Measurements from ENCODE around the gene UVRAG.
"Not testable (repeated sequence)": the region's sequence is repeated elsewhere in the genome, so short reads cannot be mapped to it uniquely, and the experiment has no call there.

Gene UVRAG

DNA sequence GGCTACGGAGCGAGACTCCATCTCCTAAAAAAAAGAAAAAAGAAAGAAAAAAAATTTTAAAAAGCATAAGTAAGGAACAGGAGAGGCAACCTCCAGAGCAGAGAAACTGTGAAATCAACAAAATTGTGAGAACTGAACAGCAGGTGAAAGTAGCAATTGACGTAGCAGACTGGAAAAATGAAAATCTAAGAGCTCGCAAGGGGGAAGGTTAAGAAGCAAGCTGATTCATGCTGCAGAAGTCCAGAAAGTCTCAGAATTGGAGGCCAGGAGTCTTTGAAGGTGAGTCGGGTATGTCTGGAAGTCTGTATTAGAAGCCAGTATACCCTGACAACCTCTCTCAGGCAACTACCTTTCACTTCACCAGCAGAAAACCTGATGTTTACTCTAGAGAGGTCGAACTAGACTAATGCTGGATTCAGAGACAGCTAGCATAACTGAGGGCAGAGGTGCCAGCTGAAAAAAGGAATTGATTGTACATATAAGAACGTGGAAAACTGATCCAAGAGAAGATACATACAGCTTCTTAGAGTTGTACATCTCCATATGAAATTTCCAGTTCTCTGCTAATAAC, 229.8 kb downstream of the UVRAG start:
- Histone ChIP-seq H3K4me3 (ENCODE audit: low read length) (no peak overlapping the region), H3K4me2 (ENCODE audit: low read length) (no peak overlapping the region), H3K36me3 (ENCODE audit: insufficient read depth, low read length) (no peaks in the 10 kb centered on the region), H3K27me3 (ENCODE audit: control insufficient read depth, insufficient read depth, low read length) (no peaks in the 10 kb centered on the region), H3K9ac (ENCODE audit: low read depth, low read length) (no peak overlapping the region), H3K9me3 (replicated peaks; ENCODE audit: low read length) (no peaks in the 10 kb centered on the region), H3K4me1 (ENCODE audit: control insufficient read depth, insufficient read depth, low read length) (peaks cover 7% of the 10 kb centered on the region)

DNA sequence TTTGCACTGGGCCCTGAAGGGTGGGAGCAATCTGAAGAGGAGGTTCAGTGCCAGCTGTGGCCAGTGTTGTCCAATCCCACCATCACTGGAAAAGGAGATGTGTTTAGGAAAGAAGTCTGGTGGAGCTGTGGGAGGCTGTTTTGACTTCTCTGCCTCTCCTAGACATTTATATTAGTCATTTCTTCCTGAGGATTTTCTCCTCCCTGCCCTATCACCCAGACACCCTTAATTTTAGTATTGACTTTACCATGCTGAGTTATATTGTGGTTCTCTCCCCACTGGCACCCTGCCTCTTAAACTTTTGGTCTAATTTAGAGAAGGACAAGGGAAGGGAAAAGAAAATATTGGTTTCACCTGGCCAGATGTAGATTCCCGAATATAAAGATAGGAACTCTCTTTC, 232.2 kb downstream of the UVRAG start:
- Histone ChIP-seq H3K27me3 (ENCODE audit: control insufficient read depth, insufficient read depth, low read length) (no peaks in the 10 kb centered on the region), H3K36me3 (ENCODE audit: insufficient read depth, low read length) (no peaks in the 10 kb centered on the region), H3K4me3 (ENCODE audit: low read length) (no peak overlapping the region), H3K4me1 (ENCODE audit: control insufficient read depth, insufficient read depth, low read length) (peaks cover 7% of the 10 kb centered on the region), H3K9me3 (replicated peaks; ENCODE audit: low read length) (no peaks in the 10 kb centered on the region), H3K9ac (ENCODE audit: low read depth, low read length) (no peak overlapping the region), H3K4me2 (ENCODE audit: low read length) (no peak overlapping the region)

DNA sequence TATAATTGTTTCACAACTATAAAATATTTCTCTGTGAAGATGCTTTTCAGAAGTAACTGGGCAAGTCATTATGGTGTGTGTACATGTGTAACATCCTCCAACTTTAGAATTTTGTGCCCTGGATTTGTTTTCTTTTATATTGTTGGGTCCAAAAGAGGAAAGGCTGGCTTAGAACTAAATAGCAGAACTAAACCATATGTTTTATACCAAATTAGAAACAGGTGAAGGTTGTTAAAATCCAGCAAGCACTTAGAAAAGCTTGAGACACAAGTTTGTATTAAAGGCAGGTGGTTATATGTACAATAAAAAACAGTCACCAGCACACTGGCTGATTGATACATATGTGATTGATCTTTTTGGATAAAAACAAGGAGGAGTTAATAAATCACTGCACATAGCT, 232.8 kb downstream of the UVRAG start:
- Histone ChIP-seq H3K36me3 (ENCODE audit: insufficient read depth, low read length) (no peaks in the 10 kb centered on the region), H3K9ac (ENCODE audit: low read depth, low read length) (no peak overlapping the region), H3K9me3 (replicated peaks; ENCODE audit: low read length) (no peaks in the 10 kb centered on the region), H3K4me3 (ENCODE audit: low read length) (no peak overlapping the region), H3K27me3 (ENCODE audit: control insufficient read depth, insufficient read depth, low read length) (no peaks in the 10 kb centered on the region), H3K4me1 (ENCODE audit: control insufficient read depth, insufficient read depth, low read length) (peaks cover 7% of the 10 kb centered on the region), H3K4me2 (ENCODE audit: low read length) (no peak overlapping the region)

DNA sequence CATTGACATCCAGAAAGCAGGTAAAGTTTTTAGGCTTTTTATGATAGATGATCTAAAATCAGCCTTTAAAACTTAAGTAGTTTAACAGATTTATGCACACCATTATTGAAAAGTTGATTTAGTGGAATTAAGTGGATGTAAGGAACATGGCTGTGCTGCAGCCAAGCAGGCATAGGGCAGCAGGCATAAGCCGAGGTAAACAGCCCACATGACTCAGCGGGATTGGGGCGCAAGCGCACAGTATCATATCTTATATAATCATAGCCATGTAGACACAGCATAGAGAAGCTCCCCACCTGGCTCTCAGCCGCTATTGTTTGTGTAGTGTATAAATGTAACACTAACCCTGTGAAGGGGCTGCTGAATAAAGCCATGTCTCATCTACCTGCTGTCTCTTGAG, 233.8 kb downstream of the UVRAG start:
- H3K36me3 ChIP-seq (ENCODE audit: insufficient read depth, low read length): no peaks in the 10 kb centered on the region

DNA sequence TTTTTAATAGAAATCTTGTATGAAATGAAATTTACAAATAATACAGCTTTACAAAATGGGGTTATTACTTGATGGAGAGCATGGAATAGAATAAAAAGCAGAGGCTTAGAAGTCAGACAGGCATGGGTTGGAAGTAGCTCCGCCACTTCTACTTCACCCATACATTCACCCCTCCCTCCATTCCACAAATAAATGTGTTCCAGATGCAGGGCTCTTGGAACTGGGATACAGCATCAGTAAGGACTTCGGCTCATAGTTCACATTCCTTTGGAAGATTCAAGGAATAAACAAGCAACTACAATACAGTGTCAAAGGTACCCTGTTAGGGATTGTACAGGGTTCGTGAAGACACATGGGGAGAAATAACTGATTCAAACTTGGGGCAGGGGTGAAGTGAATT, 234.5 kb downstream of the UVRAG start:
- Histone ChIP-seq H3K27me3 (ENCODE audit: control insufficient read depth, insufficient read depth, low read length) (no peaks in the 10 kb centered on the region), H3K36me3 (ENCODE audit: insufficient read depth, low read length) (no peaks in the 10 kb centered on the region), H3K4me1 (ENCODE audit: control insufficient read depth, insufficient read depth, low read length) (peaks cover 7% of the 10 kb centered on the region), H3K9me3 (replicated peaks; ENCODE audit: low read length) (no peaks in the 10 kb centered on the region), H3K4me2 (ENCODE audit: low read length) (no peak overlapping the region), H3K4me3 (ENCODE audit: low read length) (no peak overlapping the region), H3K9ac (ENCODE audit: low read depth, low read length) (no peak overlapping the region)

More for the DNA sequence above, 233.8 kb downstream of the UVRAG start:
- no peaks in the 10 kb centered on the region for H3K9me3 ChIP-seq (replicated peaks; ENCODE audit: low read length)
- no peak overlapping the region for H3K4me3 ChIP-seq (ENCODE audit: low read length)
- no peaks in the 10 kb centered on the region for H3K27me3 ChIP-seq (ENCODE audit: control insufficient read depth, insufficient read depth, low read length)
- peaks cover 7% of the 10 kb centered on the region for H3K4me1 ChIP-seq (ENCODE audit: control insufficient read depth, insufficient read depth, low read length)
- H3K9ac ChIP-seq (ENCODE audit: low read depth, low read length): no peak overlapping the region
- H3K4me2 ChIP-seq (ENCODE audit: low read length): no peak overlapping the region

DNA sequence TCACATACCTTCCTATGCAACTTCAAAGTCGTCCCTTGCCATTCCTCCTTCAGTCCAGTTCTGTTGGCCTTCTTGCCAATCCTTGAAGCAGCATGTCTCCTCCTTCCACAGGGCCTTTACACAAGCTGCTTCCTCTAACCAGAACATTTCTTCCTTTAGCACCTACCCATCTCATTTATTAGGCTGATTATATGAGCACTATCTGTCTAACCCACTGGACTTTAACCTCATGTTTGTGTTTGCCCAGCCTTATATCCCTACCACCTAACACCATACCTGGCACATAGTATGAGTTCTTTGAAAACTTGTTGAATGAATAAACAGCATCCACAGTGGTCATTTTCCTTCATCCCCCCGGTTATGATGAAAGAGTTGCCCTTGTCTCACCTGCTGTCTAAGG, 236.9 kb downstream of the UVRAG start:
- Histone ChIP-seq H3K36me3 (ENCODE audit: insufficient read depth, low read length) (no peaks in the 10 kb centered on the region), H3K4me2 (ENCODE audit: low read length) (no peak overlapping the region), H3K9ac (ENCODE audit: low read depth, low read length) (no peak overlapping the region), H3K4me3 (ENCODE audit: low read length) (no peak overlapping the region), H3K27me3 (ENCODE audit: control insufficient read depth, insufficient read depth, low read length) (no peaks in the 10 kb centered on the region), H3K9me3 (replicated peaks; ENCODE audit: low read length) (no peaks in the 10 kb centered on the region), H3K4me1 (ENCODE audit: control insufficient read depth, insufficient read depth, low read length) (peaks cover 5% of the 10 kb centered on the region)

DNA sequence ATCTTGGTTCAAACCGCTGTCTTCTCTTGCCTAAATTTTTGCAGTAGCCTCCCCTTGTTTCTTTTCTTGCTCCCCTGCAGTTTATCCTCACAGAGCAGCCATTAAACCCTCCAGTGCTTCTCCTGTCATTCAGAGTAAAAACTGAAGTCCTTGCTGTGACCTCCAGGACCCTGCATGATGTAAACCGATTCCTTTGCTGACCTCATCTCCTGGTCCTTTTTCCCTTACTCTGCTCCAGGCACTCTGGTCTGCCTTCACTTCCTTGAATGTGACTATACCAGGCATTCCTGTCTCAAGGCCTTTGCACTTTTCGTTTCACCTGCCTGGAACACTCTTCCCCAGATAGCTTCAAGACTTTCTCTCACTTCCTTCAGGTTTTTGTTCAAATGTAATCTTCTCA, 239.3 kb downstream of the UVRAG start:
- no peaks in the 10 kb centered on the region for H3K27me3 ChIP-seq (ENCODE audit: control insufficient read depth, insufficient read depth, low read length)
- H3K4me3 ChIP-seq (ENCODE audit: low read length): no peak overlapping the region
- H3K4me1 ChIP-seq (ENCODE audit: control insufficient read depth, insufficient read depth, low read length): no peaks in the 10 kb centered on the region
- no peak overlapping the region for H3K4me2 ChIP-seq (ENCODE audit: low read length)
- H3K9ac ChIP-seq (ENCODE audit: low read depth, low read length): no peak overlapping the region
- no peaks in the 10 kb centered on the region for H3K36me3 ChIP-seq (ENCODE audit: insufficient read depth, low read length)
- H3K9me3 ChIP-seq (replicated peaks; ENCODE audit: low read length): no peaks in the 10 kb centered on the region

DNA sequence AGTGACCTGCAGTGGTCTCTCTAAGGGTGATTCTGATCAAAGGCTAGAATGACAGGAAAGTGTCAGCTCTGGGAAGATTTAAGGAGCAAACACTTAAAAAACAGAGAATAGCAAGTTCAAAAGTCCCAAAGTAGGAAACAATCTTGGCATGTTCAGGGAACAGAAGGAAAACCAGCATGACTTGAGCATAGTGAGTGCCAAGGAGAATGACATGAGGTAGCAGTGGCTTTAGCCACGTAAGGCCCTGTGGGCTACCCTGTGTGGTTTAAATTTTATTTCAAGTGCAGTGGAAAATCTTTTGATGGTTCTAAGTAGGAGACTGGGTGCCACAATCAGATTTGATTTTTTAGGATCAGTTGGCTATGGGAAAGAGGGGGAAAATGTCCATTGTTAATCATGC, 241.9 kb downstream of the UVRAG start:
- Histone ChIP-seq H3K4me2 (ENCODE audit: low read length) (no peak overlapping the region), H3K36me3 (ENCODE audit: insufficient read depth, low read length) (no peaks in the 10 kb centered on the region), H3K9me3 (replicated peaks; ENCODE audit: low read length) (no peaks in the 10 kb centered on the region), H3K9ac (ENCODE audit: low read depth, low read length) (no peak overlapping the region), H3K4me1 (ENCODE audit: control insufficient read depth, insufficient read depth, low read length) (no peaks in the 10 kb centered on the region), H3K4me3 (ENCODE audit: low read length) (no peak overlapping the region), H3K27me3 (ENCODE audit: control insufficient read depth, insufficient read depth, low read length) (no peaks in the 10 kb centered on the region)

DNA sequence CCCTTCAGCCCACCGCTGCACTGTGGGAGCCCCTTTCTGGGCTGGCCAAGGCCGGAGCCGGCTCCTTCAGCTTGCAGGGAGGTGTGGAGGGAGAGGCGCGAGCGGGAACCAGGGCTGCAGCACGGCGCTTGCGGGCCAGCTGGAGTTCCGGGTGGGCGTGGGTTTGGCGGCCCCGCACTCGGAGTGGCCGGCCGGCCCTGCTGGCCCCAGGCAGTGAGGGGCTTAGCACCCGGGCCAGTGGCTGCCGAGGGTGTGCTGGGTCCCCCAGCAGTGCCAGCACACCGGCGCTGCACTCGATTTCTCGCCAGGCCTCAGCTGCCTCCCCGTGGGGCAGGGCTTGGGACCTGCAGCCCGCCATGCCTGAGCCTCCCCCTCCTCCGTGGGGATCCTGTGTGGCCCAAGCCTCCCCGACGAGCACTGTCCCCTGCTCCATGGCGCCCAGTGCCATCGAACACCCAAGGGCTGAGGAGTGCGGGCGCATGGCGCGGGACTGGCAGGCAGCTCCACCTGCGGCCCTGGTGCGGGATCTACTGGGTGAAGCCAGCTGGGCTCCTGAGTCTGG, 245.5 kb downstream of the UVRAG start:
- not testable (repeated sequence) for H3K9ac ChIP-seq (ENCODE audit: low read depth, low read length); H3K4me1 ChIP-seq (ENCODE audit: control insufficient read depth, insufficient read depth, low read length); H3K36me3 ChIP-seq (ENCODE audit: insufficient read depth, low read length); H3K27me3 ChIP-seq (ENCODE audit: control insufficient read depth, insufficient read depth, low read length); H3K4me2 ChIP-seq (ENCODE audit: low read length); H3K4me3 ChIP-seq (ENCODE audit: low read length); H3K9me3 ChIP-seq (replicated peaks; ENCODE audit: low read length)

DNA sequence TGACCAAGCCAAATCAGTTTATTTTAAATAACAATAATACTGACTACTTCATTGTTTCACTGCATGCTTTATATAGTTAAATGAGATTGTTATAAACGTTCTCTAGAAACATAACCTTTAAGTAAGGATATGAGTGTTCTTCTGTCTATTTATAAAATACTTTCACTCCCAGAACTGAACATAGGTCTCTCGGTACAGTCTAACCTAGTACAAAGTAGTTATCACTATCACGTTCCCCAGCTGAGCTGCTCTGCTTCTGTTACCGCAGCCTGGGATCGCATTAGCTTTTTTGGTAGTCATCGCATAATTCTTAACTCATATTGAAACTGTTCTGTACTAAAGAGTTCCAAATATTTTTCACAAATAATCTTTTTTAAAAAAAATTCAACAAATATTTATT, 247.7 kb downstream of the UVRAG start:
- no peaks in the 10 kb centered on the region for H3K4me1 ChIP-seq (ENCODE audit: control insufficient read depth, insufficient read depth, low read length)
- H3K4me3 ChIP-seq (ENCODE audit: low read length): no peak overlapping the region
- no peaks in the 10 kb centered on the region for H3K36me3 ChIP-seq (ENCODE audit: insufficient read depth, low read length)
- no peaks in the 10 kb centered on the region for H3K9me3 ChIP-seq (replicated peaks; ENCODE audit: low read length)
- H3K9ac ChIP-seq (ENCODE audit: low read depth, low read length): no peak overlapping the region
- H3K4me2 ChIP-seq (ENCODE audit: low read length): no peak overlapping the region
- no peaks in the 10 kb centered on the region for H3K27me3 ChIP-seq (ENCODE audit: control insufficient read depth, insufficient read depth, low read length)

DNA sequence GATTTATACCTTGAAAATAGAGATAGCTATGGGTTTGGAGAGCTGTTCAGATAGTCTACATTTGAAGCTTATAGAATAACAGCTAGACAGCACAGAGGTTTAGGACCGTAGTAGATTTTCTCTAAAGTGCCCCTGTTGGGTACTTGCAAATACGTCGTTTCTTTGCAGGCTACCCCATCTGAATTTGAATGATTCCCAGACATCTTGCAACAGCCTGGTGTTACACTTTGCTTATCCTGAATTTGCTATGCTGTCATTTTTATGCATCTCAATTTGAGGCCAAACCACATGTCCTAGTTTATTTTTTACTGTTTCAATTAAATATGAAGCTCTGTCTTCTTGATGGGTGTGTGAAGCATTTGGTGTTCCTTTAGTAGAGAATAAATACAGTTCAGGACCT, 249.2 kb downstream of the UVRAG start:
- no peaks in the 10 kb centered on the region for H3K4me1 ChIP-seq (ENCODE audit: control insufficient read depth, insufficient read depth, low read length)
- no peak overlapping the region for H3K4me3 ChIP-seq (ENCODE audit: low read length)
- H3K9me3 ChIP-seq (replicated peaks; ENCODE audit: low read length): no peaks in the 10 kb centered on the region
- H3K36me3 ChIP-seq (ENCODE audit: insufficient read depth, low read length): no peaks in the 10 kb centered on the region
- no peak overlapping the region for H3K4me2 ChIP-seq (ENCODE audit: low read length)
- no peaks in the 10 kb centered on the region for H3K27me3 ChIP-seq (ENCODE audit: control insufficient read depth, insufficient read depth, low read length)
- no peak overlapping the region for H3K9ac ChIP-seq (ENCODE audit: low read depth, low read length)

DNA sequence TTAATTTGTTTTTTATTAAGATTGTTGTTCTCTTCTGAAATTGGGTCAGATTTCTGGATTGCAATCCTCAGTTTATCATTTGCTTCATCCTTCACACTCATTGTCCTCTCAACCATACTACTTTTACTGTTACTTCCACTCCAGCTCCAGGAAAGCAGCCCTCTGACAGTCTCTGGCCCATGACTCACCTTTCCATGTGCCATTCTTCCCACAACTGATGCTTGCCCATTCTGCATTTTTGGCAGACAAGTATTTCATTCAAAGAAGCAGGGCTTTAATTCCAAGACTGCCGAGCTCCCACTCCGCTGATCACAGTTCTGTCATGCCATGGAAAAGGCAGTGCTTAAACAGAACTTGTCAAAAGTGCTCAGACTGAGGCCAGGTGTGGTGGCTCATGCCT, 252.1 kb downstream of the UVRAG start:
- Histone ChIP-seq H3K4me3 (ENCODE audit: low read length) (no peak overlapping the region), H3K27me3 (ENCODE audit: control insufficient read depth, insufficient read depth, low read length) (no peaks in the 10 kb centered on the region), H3K36me3 (ENCODE audit: insufficient read depth, low read length) (no peaks in the 10 kb centered on the region), H3K9ac (ENCODE audit: low read depth, low read length) (no peak overlapping the region), H3K4me2 (ENCODE audit: low read length) (no peak overlapping the region), H3K4me1 (ENCODE audit: control insufficient read depth, insufficient read depth, low read length) (no peaks in the 10 kb centered on the region), H3K9me3 (replicated peaks; ENCODE audit: low read length) (no peaks in the 10 kb centered on the region)
